GM19351 (cell line): Measurements from ENCODE around the gene ASS1.

Source experiments
- ATAC-seq: cut with Tn5 transposase; IDR thresholded peaks from one replicate; pipeline ENCODE4 v1.9.1; 2021; ENCODE audit warnings: mild to moderate bottlenecking, moderate library complexity; ENCODE audit not compliant: unreplicated experiment

ASS1 gene

GRCh38 chr9:130452835-130453234 lies 8.1 kb downstream of the ASS1 start:
- no peak for ATAC-seq

GRCh38 chr9:130453487-130453886 lies 8.7 kb downstream of the ASS1 start:
- ATAC-seq, result no peak

- ATAC-seq, result no peak
These were observed 9.5 kb downstream of the ASS1 start for GRCh38 chr9:130454096-130454811.

- no peak for ATAC-seq
These were observed 10.1 kb downstream of the ASS1 start for GRCh38 chr9:130454812-130455325.

GRCh38 chr9:130458027-130458803 lies 13.5 kb downstream of the ASS1 start:
- no peak for ATAC-seq

GRCh38 chr9:130458804-130459067 lies 14.0 kb downstream of the ASS1 start:
- ATAC-seq, result no peak

- no peak for ATAC-seq
These were observed 14.4 kb downstream of the ASS1 start for GRCh38 chr9:130459151-130459550.

GRCh38 chr9:130459941-130460669 lies 15.3 kb downstream of the ASS1 start:
- no peak for ATAC-seq

GRCh38 chr9:130461218-130461630 lies 16.5 kb downstream of the ASS1 start:
- ATAC-seq, result no peak

GRCh38 chr9:130461731-130462130 lies 17.0 kb downstream of the ASS1 start:
- no peak for ATAC-seq

GRCh38 chr9:130462685-130463540 lies 18.2 kb downstream of the ASS1 start:
- ATAC-seq, result no peak

GRCh38 chr9:130463763-130464745 lies 19.3 kb downstream of the ASS1 start:
- ATAC-seq, result no peak

GRCh38 chr9:130465383-130466096 lies 20.8 kb downstream of the ASS1 start:
- ATAC-seq, result no peak

GRCh38 chr9:130466537-130467217 lies 21.9 kb downstream of the ASS1 start:
- ATAC-seq, result no peak

GRCh38 chr9:130467316-130467715 lies 22.6 kb downstream of the ASS1 start:
- ATAC-seq, result no peak

GRCh38 chr9:130468566-130468965 lies 23.8 kb downstream of the ASS1 start:
- no peak for ATAC-seq

- ATAC-seq, result no peak
These were observed 25.5 kb downstream of the ASS1 start for GRCh38 chr9:130470269-130470668.

GRCh38 chr9:130470950-130471349 lies 26.2 kb downstream of the ASS1 start:
- no peak for ATAC-seq
